SIG-M5 treated with dmso at 0.1 percent for 504 hours (cell line): ENCODE results near the gene LRCH1.

Experiments
- DNase-seq: peaks from one replicate; lab custom pipeline; 2025; ENCODE audit not compliant: unreplicated experiment; lab: John Stamatoyannopoulos, UW

The LRCH1 gene

DNA sequence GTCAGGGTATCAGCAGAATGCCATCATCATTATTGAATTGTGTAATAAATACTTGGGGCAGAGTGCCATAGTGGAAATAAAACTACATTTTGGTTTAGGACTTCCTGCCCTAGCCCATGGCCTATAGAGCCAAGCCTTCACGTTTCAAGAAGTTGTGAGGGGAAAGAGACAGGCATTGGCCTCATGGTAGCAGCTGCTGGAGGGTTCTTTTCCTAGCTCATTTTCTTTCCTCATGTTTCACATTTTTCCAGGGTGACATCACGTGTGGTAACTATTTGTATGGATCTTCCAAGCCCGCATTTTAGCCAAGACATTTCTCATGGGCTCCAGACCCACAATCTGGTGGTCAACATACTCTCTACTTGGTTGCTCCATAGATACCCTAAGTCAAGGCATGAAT is 80.4 kb downstream of the LRCH1 start:
- DNase-seq = no peak

DNA sequence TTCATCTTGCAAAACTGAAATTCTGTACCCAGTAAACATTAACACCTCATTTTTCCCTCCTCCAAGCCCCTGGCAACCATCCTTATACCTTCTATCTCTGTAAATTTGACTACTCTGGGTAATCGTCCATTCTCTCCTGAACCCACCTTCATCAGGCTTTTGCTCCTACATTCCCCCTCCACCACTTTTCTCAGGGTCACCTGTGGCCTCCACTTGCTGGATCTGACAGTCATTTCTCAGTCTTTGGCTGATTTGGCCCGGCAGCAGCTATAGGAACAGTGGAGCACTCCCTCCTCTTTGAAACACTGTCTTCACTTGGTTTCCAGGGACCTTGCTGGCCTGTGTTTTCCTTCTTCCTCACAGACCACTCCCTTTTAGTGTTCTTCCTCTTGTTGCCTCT is 83.5 kb downstream of the LRCH1 start:
- no peak for DNase-seq

- DNase-seq = no peak
Observed at GRCh38 chr13:46637213-46637612, 84.2 kb downstream of the LRCH1 start.

DNA sequence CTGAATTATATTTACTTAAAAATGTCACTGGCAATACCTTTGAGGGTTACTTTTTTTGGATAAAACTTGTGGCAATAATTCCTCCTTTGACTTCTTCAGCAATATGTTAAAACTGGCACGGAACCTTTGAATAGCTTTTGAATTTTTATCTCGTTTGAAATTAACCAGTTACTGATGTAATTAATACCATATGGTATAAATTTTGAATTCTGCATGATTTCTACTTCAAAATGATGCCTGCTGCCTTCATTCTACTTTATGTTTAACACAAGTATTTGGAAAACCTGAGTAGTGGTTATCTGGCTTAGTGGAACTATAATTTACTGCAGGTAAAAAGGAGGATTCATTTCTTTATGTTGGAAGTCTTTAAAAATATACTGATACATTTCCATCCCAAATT is 85.3 kb downstream of the LRCH1 start:
- no peak for DNase-seq

GRCh38 chr13:46639033-46639981 is 86.3 kb downstream of the LRCH1 start:
- DNase-seq = no peak

GRCh38 chr13:46640843-46641242 is 87.9 kb downstream of the LRCH1 start:
- DNase-seq = no peak

DNA sequence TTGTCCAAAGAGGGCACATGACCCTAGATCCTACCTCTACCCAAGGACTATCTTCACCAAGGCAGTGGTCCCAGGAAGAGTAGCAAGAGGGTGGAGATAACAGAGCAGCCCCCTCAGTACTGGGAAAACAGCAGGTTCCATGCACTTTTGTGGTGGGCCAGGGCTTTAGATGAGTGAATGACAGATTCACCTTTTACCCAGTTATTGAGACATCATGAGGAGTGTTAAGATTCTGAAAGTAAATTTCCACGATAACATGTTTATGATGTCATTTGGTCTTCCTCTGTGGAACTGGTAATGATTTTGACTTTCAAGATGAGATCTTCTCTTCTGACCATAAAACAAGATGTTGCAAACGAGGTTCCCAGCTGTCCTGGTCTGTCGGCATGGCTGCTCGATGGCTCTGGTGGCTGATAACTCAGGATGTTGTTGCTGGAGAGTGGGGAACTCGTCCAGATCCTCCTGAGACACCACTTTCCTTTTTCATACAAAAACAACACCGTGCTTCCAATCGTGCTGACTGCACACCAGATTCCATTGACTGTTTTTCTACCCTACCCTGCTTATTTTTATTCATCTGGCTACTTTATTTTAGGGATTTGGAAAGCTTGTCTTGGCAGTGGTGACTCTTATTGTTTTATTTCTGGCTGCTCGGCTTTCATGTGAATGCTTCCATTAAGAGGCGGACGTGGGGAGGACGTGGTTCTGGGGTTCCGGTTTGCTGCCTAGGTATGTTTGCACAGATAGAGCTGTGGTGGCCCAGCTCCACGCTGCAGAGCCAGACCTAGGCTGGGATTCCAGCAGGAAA is 88.5 kb downstream of the LRCH1 start:
- no peak for DNase-seq

DNA sequence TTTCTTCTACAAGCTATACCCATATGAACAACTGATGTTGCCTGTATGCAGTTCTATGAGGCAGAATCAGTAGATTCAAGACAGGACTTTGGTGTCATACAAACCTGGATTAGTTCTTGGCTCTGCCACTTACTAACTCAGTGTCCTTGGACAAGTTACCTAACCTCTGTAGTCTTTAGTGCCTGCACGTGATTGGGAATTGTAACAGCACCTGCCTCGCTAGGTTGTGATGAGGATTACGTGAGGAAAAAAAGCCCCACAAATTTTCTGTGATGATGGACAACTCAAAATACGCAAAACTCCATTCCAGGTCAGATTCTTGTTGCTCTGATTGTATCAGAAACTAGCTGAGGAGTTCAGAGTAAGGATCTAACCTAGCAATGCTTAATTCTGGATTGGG is 89.3 kb downstream of the LRCH1 start:
- no peak for DNase-seq

- DNase-seq = no peak
Observed at GRCh38 chr13:46643165-46643777, 90.3 kb downstream of the LRCH1 start.

GRCh38 chr13:46644816-46645215 is 91.8 kb downstream of the LRCH1 start:
- no peak for DNase-seq

- DNase-seq = peak; percentile 26
Observed at GRCh38 chr13:46647512-46648065, 94.6 kb downstream of the LRCH1 start.

DNA sequence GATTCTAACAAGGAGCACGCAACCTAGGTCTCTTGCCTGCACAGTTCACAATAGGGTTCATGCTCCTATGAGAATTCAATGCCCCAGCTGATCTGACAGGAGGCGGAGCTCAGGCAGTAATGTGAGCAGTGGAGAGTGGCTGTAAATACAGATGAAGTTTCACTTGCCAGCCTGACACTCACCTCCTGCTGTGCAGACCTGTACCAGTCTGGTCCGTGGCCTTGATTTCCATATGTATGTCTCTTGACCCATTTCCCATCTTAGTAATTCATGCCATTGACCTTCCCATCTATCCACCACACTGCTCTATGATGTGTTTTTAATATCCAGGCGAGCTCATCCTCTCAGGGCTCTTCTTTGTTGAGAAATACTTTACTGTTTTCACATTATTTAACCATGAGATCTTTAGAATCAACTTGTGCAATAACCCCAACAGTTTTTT is 95.2 kb downstream of the LRCH1 start:
- DNase-seq = peak; percentile 42

DNA sequence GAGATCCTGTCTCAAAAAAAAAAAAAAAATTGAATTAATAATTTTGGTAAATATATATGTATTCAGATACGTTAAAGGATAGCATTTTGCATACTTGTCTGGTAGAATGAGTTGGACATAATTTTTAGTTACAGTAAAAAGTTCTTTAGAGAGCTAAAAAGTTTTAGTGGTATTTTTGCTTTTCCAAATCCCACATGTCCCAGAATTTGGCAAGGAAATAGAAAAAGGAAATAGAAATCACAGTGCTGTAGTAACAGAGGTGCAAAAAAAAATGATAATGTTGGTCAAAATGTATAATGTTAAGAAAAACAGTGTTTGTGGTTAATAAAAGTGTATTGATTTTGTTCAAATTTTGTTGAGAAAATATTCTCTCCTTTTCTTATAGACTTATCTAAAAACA is 96.8 kb downstream of the LRCH1 start:
- no peak for DNase-seq

DNA sequence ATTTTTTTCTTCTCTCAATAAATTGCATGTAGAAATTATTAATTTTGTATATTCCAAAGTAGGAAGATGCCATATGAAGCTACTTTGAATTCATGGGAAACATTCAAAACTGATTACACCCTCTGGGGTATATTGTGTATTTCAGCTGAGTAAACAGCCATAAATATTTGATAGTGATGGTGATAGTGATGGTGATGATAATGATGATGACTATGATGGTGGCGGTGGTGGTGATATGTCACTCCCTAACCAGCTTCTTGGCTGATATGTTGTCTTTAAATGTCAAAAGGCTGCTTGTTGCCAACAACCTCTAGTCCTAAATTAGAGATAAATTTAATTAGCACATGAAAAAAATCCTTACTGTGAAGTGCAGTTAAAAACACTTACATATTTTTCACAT is 102.0 kb downstream of the LRCH1 start:
- DNase-seq = no peak

- no peak for DNase-seq
Observed at GRCh38 chr13:46655377-46656180, 102.6 kb downstream of the LRCH1 start.

DNA sequence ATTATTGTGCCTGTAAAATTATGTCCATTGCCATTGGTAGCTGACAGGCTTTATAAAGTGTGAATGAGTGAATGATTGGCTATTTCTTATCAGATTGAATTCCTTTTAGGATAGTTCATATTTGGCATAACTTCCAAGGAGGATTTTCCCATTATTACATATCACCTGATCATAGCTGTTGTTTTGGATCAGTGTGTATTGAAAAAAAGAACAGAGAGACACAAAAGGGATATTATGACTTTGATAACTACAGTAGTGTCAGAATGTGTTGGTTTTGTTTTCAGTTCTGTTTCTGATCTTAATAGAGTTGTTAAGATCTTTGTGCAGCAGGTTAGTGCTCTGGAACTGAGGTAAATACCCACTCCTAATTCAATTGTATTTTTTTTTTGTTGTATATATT is 103.8 kb downstream of the LRCH1 start:
- DNase-seq = no peak

GRCh38 chr13:46659413-46660065 is 106.6 kb downstream of the LRCH1 start:
- DNase-seq = peak; percentile 42

DNA sequence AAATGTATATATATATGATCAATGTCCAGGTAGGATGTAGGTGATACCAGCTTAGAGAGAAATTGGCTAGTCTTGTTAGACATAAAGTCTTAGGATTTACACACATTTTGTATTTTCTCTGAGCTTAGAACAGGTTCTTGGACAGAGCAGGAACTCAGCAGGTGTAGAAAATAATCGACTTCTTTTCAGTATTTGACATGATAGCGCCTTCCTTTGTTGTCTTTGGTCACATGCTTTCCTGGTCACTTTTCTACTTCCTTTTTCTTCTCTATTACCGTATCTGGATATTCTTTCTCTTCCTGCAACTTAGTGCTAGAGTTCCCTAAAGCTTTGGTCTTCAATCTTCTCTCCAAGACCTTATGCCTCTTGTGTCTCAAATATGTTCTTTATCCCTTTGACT is 107.4 kb downstream of the LRCH1 start:
- DNase-seq = no peak

GRCh38 chr13:46660857-46661256 is 107.9 kb downstream of the LRCH1 start:
- no peak for DNase-seq

GRCh38 chr13:46662690-46663089 is 109.7 kb downstream of the LRCH1 start:
- no peak for DNase-seq
